SK-N-SH (cell line): Measurements from ENCODE around the gene PTPRD. TPM values are rescaled to one million over a fixed set of nuclear protein-coding genes. Genes with fewer than 3 reads are reported as not detected.

Source experiments
- CTCF ChIA-PET: fragments of 300-600, 350-600 bp; formaldehyde crosslinking; extraction: SDS; loops from one replicate; lab custom pipeline; 2021; lab: Yijun Ruan, JAX
- POLR2A ChIA-PET: fragments of 350-600 bp; sonication (Branson Sonifier 250); formaldehyde crosslinking; extraction: SDS; loops from one replicate; lab custom pipeline; 2020; ENCODE audit warnings: antibody characterized with exemption, inconsistent platforms; lab: Yijun Ruan, JAX
- DNase-seq: peaks from one replicate; pipeline ENCODE4 v3.0.0; 2012
- H2AFZ ChIP-seq: fragments of 200-600 bp; sonication (generic); 2 replicates; pipeline ENCODE4 v1.8.1; 2016; ENCODE audit warnings: antibody characterized with exemption, mild to moderate bottlenecking, low read depth
- H3F3A ChIP-seq: fragments of 200-600 bp; sonication (generic); replicated peaks from 2 replicates; pipeline ENCODE3; 2016; ENCODE audit warnings: antibody characterized with exemption, mild to moderate bottlenecking; ENCODE audit not compliant: insufficient read depth
- H3K27ac ChIP-seq, 2 experiments: fragments of 200-500 bp in 1 of 2; fragments of 200-600 bp in 1 of 2; sonication (Bioruptor generic) in 1 of 2; sonication (generic), shearing (Covaris generic) in 1 of 2; 2 replicates each; pipeline versions ENCODE4 v1.5.1 to v1.6.1; 2014 to 2016; ENCODE audit warnings: low read depth in 2 of 2, inconsistent platforms in 1 of 2, low read length in 1 of 2, mild to moderate bottlenecking in 1 of 2, mixed read lengths in 1 of 2
- H3K27me3 ChIP-seq: fragments of 200-600 bp; sonication (generic), shearing (Covaris generic); 2 replicates; pipeline ENCODE4 v1.6.1; 2016; ENCODE audit warnings: mixed run types; ENCODE audit not compliant: insufficient read depth
- H3K36me3 ChIP-seq, 2 experiments: fragments of 200-500 bp in 1 of 2; fragments of 200-600 bp in 1 of 2; sonication (Bioruptor generic) in 1 of 2; sonication (generic) in 1 of 2; replicated peaks in 1 of 2; 2 replicates each; pipeline versions ENCODE3 to v1.5.1; 2014 to 2016; ENCODE audit warnings: low read length in 1 of 2, mild to moderate bottlenecking in 1 of 2; ENCODE audit not compliant: insufficient read depth in 2 of 2, control insufficient read depth in 1 of 2
- H3K4me1 ChIP-seq, 2 experiments: fragments of 200-500 bp in 1 of 2; fragments of 200-600 bp in 1 of 2; sonication (Bioruptor generic) in 1 of 2; sonication (generic), shearing (Covaris generic) in 1 of 2; 2 replicates each; pipeline versions ENCODE4 v1.5.1 to v1.6.1; 2014 to 2016; ENCODE audit warnings: low read depth in 1 of 2, low read length in 1 of 2, mixed run types in 1 of 2; ENCODE audit not compliant: insufficient read depth in 2 of 2, control insufficient read depth in 1 of 2
- H3K4me2 ChIP-seq: fragments of 200-600 bp; sonication (generic), shearing (Covaris generic); 2 replicates; pipeline ENCODE4 v1.6.1; 2017; ENCODE audit warnings: mixed run types
- H3K4me3 ChIP-seq, 2 experiments: fragments of 200-500 bp in 1 of 2; fragments of 200-600 bp in 1 of 2; sonication (Bioruptor generic) in 1 of 2; sonication (generic), shearing (Covaris generic) in 1 of 2; 2 replicates each; pipeline versions ENCODE4 v1.5.1 to v1.8.1; 2014 to 2016; ENCODE audit warnings: low read depth in 2 of 2, inconsistent platforms in 1 of 2, low read length in 1 of 2, mild to moderate bottlenecking in 1 of 2, mixed read lengths in 1 of 2, moderate library complexity in 1 of 2
- H3K79me2 ChIP-seq: fragments of 200-600 bp; sonication (generic); 2 replicates; pipeline ENCODE4 v1.8.1; 2017; ENCODE audit warnings: mild to moderate bottlenecking; ENCODE audit not compliant: insufficient read depth
- H3K9ac ChIP-seq: fragments of 200-600 bp; sonication (generic); 2 replicates; pipeline ENCODE4 v1.6.1; 2017; ENCODE audit warnings: mixed run types
- H3K9me2 ChIP-seq: fragments of 200-600 bp; sonication (generic); 2 replicates; pipeline ENCODE4 v1.6.1; 2017; ENCODE audit warnings: mixed run types
- H3K9me3 ChIP-seq: fragments of 200-600 bp; sonication (generic); 2 replicates; pipeline ENCODE4 v1.6.1; 2017; ENCODE audit warnings: mixed run types, mild to moderate bottlenecking, moderate library complexity
- H4K20me1 ChIP-seq: fragments of 200-600 bp; sonication (generic); 2 replicates; pipeline ENCODE4 v1.6.1; 2017; ENCODE audit warnings: mild to moderate bottlenecking, mixed run types; ENCODE audit not compliant: insufficient read depth
- CHD2 ChIP-seq: fragments of 150-350 bp; IDR thresholded peaks from 2 replicates; pipeline ENCODE4 v1.6.1; 2018; ENCODE audit warnings: low read length; ENCODE audit not compliant: partially characterized antibody
- ELF1 ChIP-seq: IDR thresholded peaks from 2 replicates; pipeline ENCODE4 v1.4.0; 2012
- MEF2A ChIP-seq: IDR thresholded peaks from 2 replicates; pipeline ENCODE4 v1.4.0; 2012; ENCODE audit warnings: low read depth, borderline replicate concordance
- PBX3 ChIP-seq: IDR thresholded peaks from 2 replicates; pipeline ENCODE4; 2012
- POLR2AphosphoS5 ChIP-seq: IDR thresholded peaks from 2 replicates; pipeline ENCODE4 v1.6.1; 2012; ENCODE audit warnings: low read depth, low read length
- RAD21 ChIP-seq: IDR thresholded peaks from 2 replicates; pipeline ENCODE4 v1.6.1; 2012; ENCODE audit warnings: mild to moderate bottlenecking, low read length
- RFX5 ChIP-seq: IDR thresholded peaks from 2 replicates; pipeline ENCODE4 v1.6.1; 2012; ENCODE audit warnings: mild to moderate bottlenecking, improper control_type of control experiment, low read length
- SIN3A ChIP-seq: IDR thresholded peaks from 2 replicates; pipeline ENCODE4 v1.6.1; 2012; ENCODE audit warnings: low read depth, mild to moderate bottlenecking, low read length, moderate library complexity, borderline replicate concordance
- SMC3 ChIP-seq: IDR thresholded peaks from 2 replicates; pipeline ENCODE4 v1.6.1; 2012; ENCODE audit warnings: low read depth, low read length, improper control_type of control experiment
- TEAD4 ChIP-seq: IDR thresholded peaks from 2 replicates; pipeline ENCODE4 v1.4.0; 2012; ENCODE audit warnings: mild to moderate bottlenecking, borderline replicate concordance; ENCODE audit not compliant: insufficient read depth
- WGBS: methylation state at CpG from one replicate; pipeline ENCODE4 v1.1.6; 2017; ENCODE audit warnings: low lambda C conversion rate; 5-methylcytosine and 5-hydroxymethylcytosine counted together
- polyA plus RNA-seq, 3 experiments: library from polyadenylated mRNA; depleted of rRNA; stranded (reverse); fragments of >200 nt; gene quantifications; 2 replicates each; pipeline ENCODE4 v1.2.3, GENCODE V29; 2012

The PTPRD gene
- polyA plus RNA-seq, 1 of the 3 experiments (the other 2 are of a cell fraction) = 0.15 TPM

DNA sequence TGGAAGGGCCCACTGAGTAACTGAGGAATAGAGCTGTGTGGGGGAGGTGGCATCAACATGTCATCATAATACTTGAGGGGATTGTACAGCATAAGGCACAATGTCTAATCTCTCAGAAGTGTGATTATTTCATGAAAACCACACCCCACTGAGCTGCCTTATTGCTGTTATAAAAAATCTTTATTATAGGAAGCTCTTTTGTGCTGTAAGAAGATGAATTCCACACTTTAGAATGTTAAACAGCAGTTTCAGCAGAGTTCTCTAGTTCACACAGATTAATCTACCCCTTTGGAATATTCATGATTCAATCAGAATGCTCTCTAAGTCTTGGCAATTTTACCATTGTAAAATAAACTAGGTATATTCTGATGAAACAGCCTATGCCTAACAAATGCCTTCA is 1389.6 kb downstream of the PTPRD start:
- H3K27ac ChIP-seq = no peak overlapping the region
- H3K9me2 ChIP-seq = no peaks in the 10 kb centered on the region
- H3K79me2 ChIP-seq = no peaks in the 10 kb centered on the region
- H3K9me3 ChIP-seq = no peaks in the 10 kb centered on the region
- TF ChIP-seq RAD21 = no peak
- no peak for TF ChIP-seq ELF1
- no peak overlapping the region for H3K9ac ChIP-seq
- CTCF ChIA-PET = no interaction called here
- POLR2A ChIA-PET = no interaction called here
- DNase-seq = no peak
- no peak overlapping the region for H3K4me2 ChIP-seq
- no peak overlapping the region for H3K4me3 ChIP-seq
- H3K27me3 ChIP-seq = no peaks in the 10 kb centered on the region
- no peak overlapping the region for H2AFZ ChIP-seq
- H3K36me3 ChIP-seq = no peaks in the 10 kb centered on the region
- H3F3A ChIP-seq = no peaks in the 10 kb centered on the region
- H3K4me1 ChIP-seq = no peaks in the 10 kb centered on the region
- no peaks in the 10 kb centered on the region for H4K20me1 ChIP-seq

GRCh38 chr9:9222730-9223129 is 1390.1 kb downstream of the PTPRD start:
- no peak overlapping the region for H2AFZ ChIP-seq
- no peaks in the 10 kb centered on the region for H3K79me2 ChIP-seq
- H3K4me3 ChIP-seq = no peak overlapping the region
- H3K9me3 ChIP-seq = no peaks in the 10 kb centered on the region
- TF ChIP-seq PBX3 = no peak
- TF ChIP-seq TEAD4 = no peak
- TF ChIP-seq SIN3A = no peak
- TF ChIP-seq SMC3 = no peak
- no peak for TF ChIP-seq CHD2
- TF ChIP-seq RFX5 = no peak
- no peak for TF ChIP-seq MEF2A
- DNase-seq = no peak
- H3K4me2 ChIP-seq = no peak overlapping the region
- no peaks in the 10 kb centered on the region for H4K20me1 ChIP-seq
- 39% methylated on average over 1 of the region's 1 CpG for WGBS
- no peaks in the 10 kb centered on the region for H3K9me2 ChIP-seq
- H3K9ac ChIP-seq = no peak overlapping the region
- no peaks in the 10 kb centered on the region for H3K36me3 ChIP-seq
- H3K27me3 ChIP-seq = no peaks in the 10 kb centered on the region
- ChIA-PET CTCF (no interaction called here), POLR2A (no interaction called here)
- no peaks in the 10 kb centered on the region for H3F3A ChIP-seq
- H3K27ac ChIP-seq = no peak overlapping the region
- H3K4me1 ChIP-seq = no peaks in the 10 kb centered on the region

- POLR2A ChIA-PET = no interaction called here
- Histone ChIP-seq H3K36me3 (no peaks in the 10 kb centered on the region), H3K27me3 (no peaks in the 10 kb centered on the region), H2AFZ (no peak overlapping the region), H3K4me2 (no peak overlapping the region), H3K9me3 (no peaks in the 10 kb centered on the region), H3K4me3 (no peak overlapping the region), H3K4me1 (peaks cover 0 to 6% of the 10 kb centered on the region in 2 experiments; a peak in 2 of 4 replicates), H3K9me2 (no peaks in the 10 kb centered on the region), H4K20me1 (no peaks in the 10 kb centered on the region), H3K9ac (no peak overlapping the region), H3K27ac (no peak overlapping the region), H3F3A (no peaks in the 10 kb centered on the region), H3K79me2 (no peaks in the 10 kb centered on the region)
- no peak for TF ChIP-seq POLR2AphosphoS5
- no peak for TF ChIP-seq RFX5
- CTCF ChIA-PET = no interaction called here
- no peak for DNase-seq
- 31% methylated on average over 2 of the region's 2 CpGs for WGBS
Measured at GRCh38 chr9:9216934-9217333, 1395.9 kb downstream of the PTPRD start.
